ENCODE results near the gene OGA. TPM values are rescaled to one million over a fixed set of nuclear protein-coding genes. Genes with fewer than 3 reads are reported as not detected.

The OGA gene
- total RNA-seq, 1 donor from 2014 or later: 119 TPM

- Histone ChIP-seq H2AFZ (ENCODE audit: low read depth, low read length) (no peak overlapping the region), H3K4me3 (ENCODE audit: insufficient read depth, low read depth, low read length) (no peak overlapping the region), H3K9ac (ENCODE audit: low read length) (no peak overlapping the region), H3K27me3 (ENCODE audit: insufficient read depth, low read length) (peaks cover 71% of the 10 kb centered on the region), H3K4me2 (ENCODE audit: low read length) (no peak overlapping the region), H4K20me1 (ENCODE audit: insufficient read depth, low read length) (peaks cover 41% of the 10 kb centered on the region), H3K27ac (ENCODE audit: low read depth, low read length) (no peak overlapping the region), H3K79me2 (ENCODE audit: insufficient read depth, low read length) (no peaks in the 10 kb centered on the region), H3K4me1 (ENCODE audit: insufficient read depth, low read length) (peaks cover 11% of the 10 kb centered on the region), H3K36me3 (ENCODE audit: insufficient read depth, low read length) (no peaks in the 10 kb centered on the region), H3K9me3 (ENCODE audit: insufficient read depth, low read depth, low read length) (no peaks in the 10 kb centered on the region)
- Mint-ChIP-seq H3K36me3 (ENCODE audit: low read depth, unreplicated experiment) (peaks cover 17% of the 10 kb centered on the region), H3K4me3 (ENCODE audit: unreplicated experiment) (no peak overlapping the region), H3K27me3 (ENCODE audit: low read depth, unreplicated experiment) (peaks cover 59% of the 10 kb centered on the region), H3K4me1 (ENCODE audit: low read depth, unreplicated experiment) (peaks cover 4% of the 10 kb centered on the region), H3K9me3 (ENCODE audit: unreplicated experiment) (no peaks in the 10 kb centered on the region), H3K27ac (ENCODE audit: unreplicated experiment) (no peak overlapping the region)
- DNase-seq (ENCODE audit: low read depth) (no peak), FAIRE-seq (no peak)
- TF ChIP-seq EZH2 (IDR thresholded peaks at IDR 0.05; ENCODE audit: insufficient read depth, low read length) (peak; percentile 85), CTCF (IDR thresholded peaks at IDR 0.05; ENCODE audit: insufficient read depth, low read depth, low read length) (no peak)
These were observed 43.5 kb downstream of the OGA start for GRCh38 chr10:101774589-101775272.

- no peak for FAIRE-seq
These were observed 44.2 kb downstream of the OGA start for GRCh38 chr10:101773923-101774588.

More at GRCh38 chr10:101773923-101774588, 44.2 kb downstream of the OGA start:
- H2AFZ ChIP-seq (ENCODE audit: low read depth, low read length): no peak overlapping the region
- H3K4me3 ChIP-seq (ENCODE audit: insufficient read depth, low read depth, low read length): no peak overlapping the region
- no peaks in the 10 kb centered on the region for H3K79me2 ChIP-seq (ENCODE audit: insufficient read depth, low read length)
- H3K27ac Mint-ChIP-seq (ENCODE audit: unreplicated experiment): no peak overlapping the region
- H3K9me3 Mint-ChIP-seq (ENCODE audit: unreplicated experiment): peaks cover 2% of the 10 kb centered on the region
- H3K9ac ChIP-seq (ENCODE audit: low read length): no peak overlapping the region
- H3K4me1 Mint-ChIP-seq (ENCODE audit: low read depth, unreplicated experiment): peaks cover 4% of the 10 kb centered on the region
- TF ChIP-seq CTCF (IDR thresholded peaks at IDR 0.05; ENCODE audit: insufficient read depth, low read depth, low read length) (no peak), EZH2 (IDR thresholded peaks at IDR 0.05; ENCODE audit: insufficient read depth, low read length) (no peak)
- H3K4me1 ChIP-seq (ENCODE audit: insufficient read depth, low read length): peaks cover 5% of the 10 kb centered on the region
- H3K9me3 ChIP-seq (ENCODE audit: insufficient read depth, low read depth, low read length): no peaks in the 10 kb centered on the region
- no peak overlapping the region for H3K4me2 ChIP-seq (ENCODE audit: low read length)
- peaks cover 65% of the 10 kb centered on the region for H3K27me3 Mint-ChIP-seq (ENCODE audit: low read depth, unreplicated experiment)
- peaks cover 72% of the 10 kb centered on the region for H3K27me3 ChIP-seq (ENCODE audit: insufficient read depth, low read length)
- H4K20me1 ChIP-seq (ENCODE audit: insufficient read depth, low read length): peaks cover 34% of the 10 kb centered on the region
- H3K36me3 Mint-ChIP-seq (ENCODE audit: low read depth, unreplicated experiment): peaks cover 17% of the 10 kb centered on the region
- no peak overlapping the region for H3K4me3 Mint-ChIP-seq (ENCODE audit: unreplicated experiment)
- H3K27ac ChIP-seq (ENCODE audit: low read depth, low read length): no peak overlapping the region
- H3K36me3 ChIP-seq (ENCODE audit: insufficient read depth, low read length): no peaks in the 10 kb centered on the region
- DNase-seq (ENCODE audit: low read depth): no peak
